ENCODE measurements around the gene TMEM212.

The TMEM212 gene

GRCh38 chr3:171871392-171872274 lies 28.5 kb downstream of the TMEM212 start:
- FAIRE-seq (no peak), DNase-seq (ENCODE audit: insufficient read length, low spot score) (no peak)

GRCh38 chr3:171873580-171873979 lies 30.4 kb downstream of the TMEM212 start:
- no peak for FAIRE-seq

More at GRCh38 chr3:171871392-171872274, 28.5 kb downstream of the TMEM212 start:
- TF ChIP-seq CTCF (IDR thresholded peaks at IDR 0.05; ENCODE audit: insufficient read depth, missing control alignments) = no peak

GRCh38 chr3:171874251-171874681 lies 31.1 kb downstream of the TMEM212 start:
- TF ChIP-seq CTCF (IDR thresholded peaks at IDR 0.05; ENCODE audit: insufficient read depth, missing control alignments) = no peak
- no peak for DNase-seq (ENCODE audit: insufficient read length, low spot score)
- FAIRE-seq = no peak

More at GRCh38 chr3:171873580-171873979, 30.4 kb downstream of the TMEM212 start:
- TF ChIP-seq CTCF (IDR thresholded peaks at IDR 0.05; ENCODE audit: insufficient read depth, missing control alignments) = no peak
- DNase-seq (ENCODE audit: insufficient read length, low spot score) = no peak

GRCh38 chr3:171874879-171875278 lies 31.7 kb downstream of the TMEM212 start:
- TF ChIP-seq CTCF (IDR thresholded peaks at IDR 0.05; ENCODE audit: insufficient read depth, missing control alignments) = no peak
- FAIRE-seq = no peak
- no peak for DNase-seq (ENCODE audit: insufficient read length, low spot score)

- no peak for TF ChIP-seq CTCF (IDR thresholded peaks at IDR 0.05; ENCODE audit: insufficient read depth, missing control alignments)
- DNase-seq (ENCODE audit: insufficient read length, low spot score) (no peak), FAIRE-seq (no peak)
Measured at GRCh38 chr3:171875923-171876412, 32.8 kb downstream of the TMEM212 start.

GRCh38 chr3:171876680-171877147 lies 33.6 kb downstream of the TMEM212 start:
- FAIRE-seq (no peak), DNase-seq (ENCODE audit: insufficient read length, low spot score) (no peak)
- no peak for TF ChIP-seq CTCF (IDR thresholded peaks at IDR 0.05; ENCODE audit: insufficient read depth, missing control alignments)

Measured in D721Med (cell line).